ENCODE data around the gene IKZF2.
A peak's percentile ranks its signal among the peaks of the same experiment; 100 is the strongest.

The IKZF2 gene

GRCh38 chr2:212995920-212996319 is 155.5 kb downstream of the IKZF2 start:
- no peak for DNase-seq

- DNase-seq, result no peak
Measured at GRCh38 chr2:212994976-212995375, 156.4 kb downstream of the IKZF2 start.

- DNase-seq, result no peak
Measured at GRCh38 chr2:212991120-212991519, 160.3 kb downstream of the IKZF2 start.

- DNase-seq, result no peak
Measured at GRCh38 chr2:212990697-212991096, 160.7 kb downstream of the IKZF2 start.

GRCh38 chr2:212987492-212987891 is 163.9 kb downstream of the IKZF2 start:
- DNase-seq, result no peak

- no peak for DNase-seq
Measured at GRCh38 chr2:212984129-212984528, 167.3 kb downstream of the IKZF2 start.

- DNase-seq, result peak; percentile 17
Measured at GRCh38 chr2:212979799-212980198, 171.6 kb downstream of the IKZF2 start.

- no peak for DNase-seq
Measured at GRCh38 chr2:212979046-212979612, 172.3 kb downstream of the IKZF2 start.

- DNase-seq, result no peak
Measured at GRCh38 chr2:212977152-212977551, 174.3 kb downstream of the IKZF2 start.

- DNase-seq, result no peak
Measured at GRCh38 chr2:212975333-212975732, 176.1 kb downstream of the IKZF2 start.

- DNase-seq, result no peak
Measured at GRCh38 chr2:212974692-212975091, 176.7 kb downstream of the IKZF2 start.

- DNase-seq, result no peak
Measured at GRCh38 chr2:212973347-212973746, 178.1 kb downstream of the IKZF2 start.

- DNase-seq, result no peak
Measured at GRCh38 chr2:212970132-212970531, 181.3 kb downstream of the IKZF2 start.

GRCh38 chr2:212968284-212969081 is 182.9 kb downstream of the IKZF2 start:
- no peak for DNase-seq

- no peak for DNase-seq
Measured at GRCh38 chr2:212966884-212967283, 184.5 kb downstream of the IKZF2 start.

GRCh38 chr2:212962691-212963090 is 188.7 kb downstream of the IKZF2 start:
- no peak for DNase-seq

- no peak for DNase-seq
Measured at GRCh38 chr2:212961255-212961654, 190.2 kb downstream of the IKZF2 start.

- DNase-seq, result no peak
Measured at GRCh38 chr2:212960336-212960735, 191.1 kb downstream of the IKZF2 start.

- no peak for DNase-seq
Measured at GRCh38 chr2:212959471-212960117, 191.8 kb downstream of the IKZF2 start.

- peak; percentile 7 for DNase-seq
Measured at GRCh38 chr2:212958757-212959295, 192.6 kb downstream of the IKZF2 start.

GRCh38 chr2:212958133-212958532 is 193.3 kb downstream of the IKZF2 start:
- DNase-seq, result no peak

- DNase-seq, result no peak
Measured at GRCh38 chr2:212957624-212958023, 193.8 kb downstream of the IKZF2 start.

- no peak for DNase-seq
Measured at GRCh38 chr2:212956665-212957607, 194.5 kb downstream of the IKZF2 start.
